ENCODE results near the gene TMPRSS11A.

DNA sequence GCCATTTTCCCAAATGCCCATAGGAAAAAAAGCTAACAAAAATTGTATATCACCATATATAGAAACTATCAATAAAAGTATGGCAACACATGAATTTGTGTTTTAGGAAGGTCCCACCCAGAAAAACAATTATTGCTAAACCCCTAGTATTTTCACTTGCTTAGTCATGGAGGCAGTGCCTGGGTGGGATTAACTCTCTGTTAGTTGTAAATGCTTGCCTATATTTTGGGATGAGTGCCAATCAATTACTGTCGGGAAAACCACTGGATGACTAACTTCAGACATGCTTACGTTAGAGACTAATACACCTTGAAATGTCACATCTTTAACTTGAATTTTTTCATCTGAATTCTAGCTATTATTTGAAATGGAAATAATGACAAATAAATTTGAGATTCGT is 33.9 kb downstream of the TMPRSS11A start:
- TF ChIP-seq CTCF (IDR thresholded peaks at IDR 0.05; ENCODE audit: low read depth, low read length) (no peak), EZH2phosphoT487 (IDR thresholded peaks at IDR 0.05; ENCODE audit: low read depth) (no peak)
